H1 (cell line): ENCODE results near the gene SLC38A8. TPM values are rescaled to one million over a fixed set of nuclear protein-coding genes. Genes with fewer than 3 reads are reported as not detected.

ENCODE experiments used
- CTCF ChIA-PET: fragments of 300-600 bp; sonication (Branson Sonifier 250); formaldehyde crosslinking; loops from one replicate; lab custom pipeline; 2021; ENCODE audit not compliant: partially characterized antibody; lab: Charles Lee
- POLR2A ChIA-PET: fragments of 300-600 bp; sonication (Branson Sonifier 250); formaldehyde crosslinking; loops from one replicate; lab custom pipeline; 2021; ENCODE audit warnings: inconsistent platforms; ENCODE audit not compliant: partially characterized antibody; lab: Charles Lee
- DNase-seq, 2 experiments: peaks; one replicate each; pipeline versions ENCODE4 v3.0.0 to v3.0.0-alpha.2; 2010 to 2022; ENCODE audit warnings: low spot score in 2 of 2, low read depth in 1 of 2, mixed read lengths in 1 of 2
- FAIRE-seq: peaks from 2 replicates; lab custom pipeline; 2011; peaks lifted over from hg19 to GRCh38; lab: Jason Lieb, UNC
- H2AFZ ChIP-seq: 2 replicates; pipeline ENCODE4 v1.8.1; 2012; ENCODE audit warnings: low read length, inconsistent platforms
- H2AK5ac ChIP-seq: 2 replicates; pipeline ENCODE4 v1.6.1; 2013; ENCODE audit warnings: low read depth, low read length
- H2BK120ac ChIP-seq: replicated peaks from 2 replicates; pipeline ENCODE3; 2013; ENCODE audit warnings: low read depth, low read length, inconsistent platforms
- H2BK12ac ChIP-seq: 2 replicates; pipeline ENCODE4 v1.6.1; 2013; ENCODE audit warnings: low read depth, low read length
- H2BK15ac ChIP-seq: 2 replicates; pipeline ENCODE4 v1.6.1; 2013; ENCODE audit warnings: low read length
- H2BK20ac ChIP-seq: 2 replicates; pipeline ENCODE4 v1.6.1; 2013; ENCODE audit warnings: low read length
- H2BK5ac ChIP-seq: 2 replicates; pipeline ENCODE4 v1.6.1; 2013; ENCODE audit warnings: low read depth, low read length
- H3K14ac ChIP-seq: 2 replicates; pipeline ENCODE4 v1.6.1; 2013; ENCODE audit warnings: inconsistent platforms; ENCODE audit not compliant: insufficient read length
- H3K18ac ChIP-seq: 2 replicates; pipeline ENCODE4 v1.6.1; 2013; ENCODE audit warnings: low read length; ENCODE audit errors: extremely low read depth
- H3K23ac ChIP-seq: 2 replicates; pipeline ENCODE4 v1.6.1; 2013; ENCODE audit warnings: inconsistent platforms; ENCODE audit not compliant: insufficient read length
- H3K23me2 ChIP-seq: 2 replicates; pipeline ENCODE4 v1.6.1; 2013; ENCODE audit warnings: low read depth, low read length
- H3K27ac ChIP-seq: 2 replicates; pipeline ENCODE4 v1.6.1; 2011; ENCODE audit warnings: low read depth, low read length, inconsistent platforms
- H3K27me3 ChIP-seq, 4 experiments: replicated peaks in 1 of 4; 1 replicate in 1 of 4; 2 replicates in 3 of 4; pipeline versions ENCODE4 v1.6.1 to v1.8.1; 2011 to 2013; ENCODE audit warnings: low read length in 3 of 4, mild to moderate bottlenecking in 3 of 4, inconsistent platforms in 2 of 4, mixed read lengths in 2 of 4, moderate library complexity in 1 of 4; ENCODE audit not compliant: control insufficient read depth in 3 of 4, insufficient read depth in 3 of 4; ENCODE audit errors: extremely low read depth in 1 of 4
- H3K36me3 ChIP-seq, 4 experiments: 2 replicates each; pipeline versions ENCODE4 v1.6.1 to v1.8.1; 2011 to 2013; ENCODE audit warnings: mild to moderate bottlenecking in 4 of 4, low read length in 3 of 4, moderate library complexity in 2 of 4, control low read depth in 1 of 4, inconsistent platforms in 1 of 4; ENCODE audit not compliant: insufficient read depth in 4 of 4, control insufficient read depth in 2 of 4
- H3K4ac ChIP-seq: replicated peaks from 2 replicates; pipeline ENCODE3; 2013; ENCODE audit warnings: low read length, low read depth, mixed read lengths, inconsistent platforms; ENCODE audit not compliant: insufficient read length
- H3K4me1 ChIP-seq, 4 experiments: replicated peaks in 1 of 4; 1 replicate in 1 of 4; 2 replicates in 3 of 4; pipeline versions ENCODE4 v1.6.1 to v1.8.1; 2011 to 2013; ENCODE audit warnings: low read length in 3 of 4, inconsistent platforms in 2 of 4, mixed read lengths in 1 of 4; ENCODE audit not compliant: insufficient read depth in 4 of 4, control insufficient read depth in 3 of 4
- H3K4me2 ChIP-seq, 2 experiments: 2 replicates each; pipeline versions ENCODE4 v1.6.1 to v1.8.1; 2011 to 2013; ENCODE audit warnings: low read depth in 2 of 2, low read length in 2 of 2, control low read depth in 1 of 2, inconsistent platforms in 1 of 2, mild to moderate bottlenecking in 1 of 2; ENCODE audit not compliant: insufficient read depth in 1 of 2
- H3K4me3 ChIP-seq, 4 experiments: fragments of 200-600, 300-600 bp in 1 of 4; sonication (generic), shearing (Covaris generic), sonication (Bioruptor Twin) in 1 of 4; 2 replicates each; pipeline versions ENCODE4 v1.5.1 to v1.8.1; 2011 to 2016; ENCODE audit warnings: low read length in 4 of 4, low read depth in 3 of 4, control low read depth in 2 of 4, inconsistent platforms in 2 of 4, mild to moderate bottlenecking in 2 of 4, mixed read lengths in 1 of 4, moderate library complexity in 1 of 4; ENCODE audit not compliant: insufficient read depth in 2 of 4; ENCODE audit errors: extremely low read depth in 1 of 4
- H3K56ac ChIP-seq: replicated peaks from 2 replicates; pipeline ENCODE3; 2013; ENCODE audit warnings: low read depth, mild to moderate bottlenecking, mixed read lengths, low read length, inconsistent platforms; ENCODE audit not compliant: insufficient read length
- H3K79me1 ChIP-seq: 2 replicates; pipeline ENCODE4 v1.6.1; 2013; ENCODE audit warnings: low read depth, low read length, control low read depth
- H3K79me2 ChIP-seq, 2 experiments: 2 replicates each; pipeline versions ENCODE4 v1.6.1 to v1.8.1; 2012 to 2013; ENCODE audit warnings: low read length in 2 of 2, mild to moderate bottlenecking in 2 of 2, inconsistent platforms in 1 of 2; ENCODE audit not compliant: insufficient read depth in 2 of 2, control insufficient read depth in 1 of 2
- H3K9ac ChIP-seq, 4 experiments: replicated peaks in 1 of 4; 1 replicate in 1 of 4; 2 replicates in 3 of 4; pipeline versions ENCODE4 v1.6.1 to v1.8.1; 2011 to 2013; ENCODE audit warnings: low read depth in 3 of 4, low read length in 3 of 4, control low read depth in 2 of 4, mild to moderate bottlenecking in 2 of 4, moderate library complexity in 2 of 4, inconsistent platforms in 1 of 4; ENCODE audit errors: extremely low read depth in 1 of 4
- H3K9me3 ChIP-seq, 2 experiments: 2 replicates each; pipeline versions ENCODE4 v1.6.1 to v1.8.1; 2012 to 2013; ENCODE audit warnings: mild to moderate bottlenecking in 2 of 2, moderate library complexity in 2 of 2, control low read depth in 1 of 2, inconsistent platforms in 1 of 2, low read depth in 1 of 2, low read length in 1 of 2, mixed read lengths in 1 of 2; ENCODE audit not compliant: insufficient read depth in 2 of 2
- H4K20me1 ChIP-seq, 2 experiments: replicated peaks in 1 of 2; 2 replicates each; pipeline versions ENCODE3 to v1.8.1; 2011 to 2013; ENCODE audit warnings: inconsistent platforms in 2 of 2, low read length in 2 of 2, mild to moderate bottlenecking in 1 of 2; ENCODE audit not compliant: insufficient read depth in 2 of 2, control insufficient read depth in 1 of 2
- H4K5ac ChIP-seq: 2 replicates; pipeline ENCODE4 v1.6.1; 2013; ENCODE audit warnings: low read length, low read depth, mixed read lengths, inconsistent platforms; ENCODE audit not compliant: insufficient read length
- H4K8ac ChIP-seq: 2 replicates; pipeline ENCODE4 v1.8.0; 2013; ENCODE audit warnings: mild to moderate bottlenecking, moderate library complexity, low read length, inconsistent platforms; ENCODE audit not compliant: insufficient read depth; ENCODE audit errors: extremely low read depth
- H4K91ac ChIP-seq: replicated peaks from 2 replicates; pipeline ENCODE3; 2013; ENCODE audit warnings: low read length, mixed read lengths, inconsistent platforms; ENCODE audit not compliant: insufficient read length
- BACH1 ChIP-seq: IDR thresholded peaks from 2 replicates; pipeline ENCODE4 v1.6.1; 2012; ENCODE audit warnings: low read length, improper control_type of control experiment
- CHD2 ChIP-seq: IDR thresholded peaks from 2 replicates; pipeline ENCODE4 v1.6.1; 2012; ENCODE audit warnings: low read length, improper control_type of control experiment
- EP300 ChIP-seq, 2 experiments: IDR thresholded peaks; 1 replicate in 1 of 2; 2 replicates in 1 of 2; pipeline ENCODE4 v1.6.1; 2011 to 2012; ENCODE audit warnings: low read depth in 2 of 2, low read length in 2 of 2, mild to moderate bottlenecking in 2 of 2, borderline replicate concordance in 1 of 2, inconsistent platforms in 1 of 2, moderate library complexity in 1 of 2
- HDAC2 ChIP-seq, 2 experiments: fragments of 300-600 bp in 1 of 2; sonication (generic) in 1 of 2; IDR thresholded peaks; 2 replicates each; pipeline ENCODE4 v1.6.1; 2011 to 2012; ENCODE audit warnings: low read depth in 2 of 2, low read length in 2 of 2, mild to moderate bottlenecking in 2 of 2, moderate library complexity in 2 of 2, borderline replicate concordance in 1 of 2, inconsistent platforms in 1 of 2
- KDM4A ChIP-seq: IDR thresholded peaks from one replicate; pipeline ENCODE4 v1.7.1; 2012; ENCODE audit warnings: low read depth, mild to moderate bottlenecking, moderate library complexity, low read length, inconsistent platforms; ENCODE audit not compliant: severe bottlenecking
- MAFK ChIP-seq: IDR thresholded peaks from 2 replicates; pipeline ENCODE4 v1.6.1; 2012; ENCODE audit warnings: low read depth, mild to moderate bottlenecking, improper control_type of control experiment, low read length
- NANOG ChIP-seq: IDR thresholded peaks from 2 replicates; pipeline ENCODE4 v1.6.1; 2011; ENCODE audit warnings: low read length, low read depth, mild to moderate bottlenecking, inconsistent platforms; ENCODE audit not compliant: insufficient read depth, poor library complexity, severe bottlenecking
- RXRA ChIP-seq: IDR thresholded peaks from 2 replicates; pipeline ENCODE4 v1.6.1; 2011; ENCODE audit warnings: low read depth, mild to moderate bottlenecking, low read length, moderate library complexity; ENCODE audit not compliant: insufficient read depth
- SIRT6 ChIP-seq: IDR thresholded peaks from one replicate; pipeline ENCODE4 v1.7.1; 2012; ENCODE audit warnings: low read length, inconsistent platforms
- SUZ12 ChIP-seq: fragments of 200-600 bp; sonication (generic); IDR thresholded peaks from 2 replicates; pipeline ENCODE4 v1.6.1; 2012; ENCODE audit warnings: mild to moderate bottlenecking, inconsistent platforms, low read length, moderate library complexity, mixed read lengths
- TCF12 ChIP-seq: IDR thresholded peaks from 2 replicates; pipeline ENCODE4 v1.6.1; 2011; ENCODE audit warnings: low read depth, mild to moderate bottlenecking, low read length
- WGBS, 2 experiments: shearing (Covaris generic) in 1 of 2; methylation state at CpG; one replicate each; pipeline versions ENCODE4 v1.1.6 to v1.1.7; 2013 to 2015; ENCODE audit warnings: low lambda C conversion rate in 2 of 2, mixed read lengths in 2 of 2, inconsistent platforms in 1 of 2, low coverage in 1 of 2, missing lambda C conversion rate in 1 of 2; ENCODE audit not compliant: insufficient replicate concordance in 2 of 2, insufficient coverage in 1 of 2, insufficient read length in 1 of 2; ENCODE audit errors: extremely low coverage in 1 of 2, missing lambda C conversion rate in 1 of 2; 5-methylcytosine and 5-hydroxymethylcytosine counted together
- polyA plus RNA-seq, 7 experiments: library from polyadenylated mRNA; depleted of rRNA in 3 of 7; stranded (reverse) in 5 of 7; unstranded in 2 of 7; fragments of >200 nt in 5 of 7; fragments of 200-250 nt in 2 of 7; gene quantifications; 1 replicate in 5 of 7; 2 replicates in 1 of 7; 4 replicates in 1 of 7; pipeline versions ENCODE4 v1.2.1 to v1.2.3, GENCODE V29; 2011 to 2013; ENCODE audit warnings: missing spikeins in 2 of 7, mixed read lengths in 2 of 7
- total RNA-seq: library from RNA; stranded (reverse); fragmentation: NEBNext Ultra II Directional; extraction: Animal tissue kit (Norgen Biotek cat#: 25700); gene quantifications from 2 replicates; pipeline ENCODE4 v1.2.1, GENCODE V29; 2021
- TF ChIP-seq, protein P1 (sequence below): IDR thresholded peaks from 2 replicates; pipeline ENCODE4 v1.6.1; 2012; ENCODE audit warnings: low read length, inconsistent platforms

Gene SLC38A8
- total and polyA plus RNA-seq, 2 of the 8 experiments (the other 6 are each of a cell fraction or from before 2014, with no cell fraction given): 0.08 TPM; not detected in 1

- Histone ChIP-seq H3K9me3 (peaks cover 5 to 6% of the 10 kb centered on the region in 2 experiments; a peak in 1 of 4 replicates), H3K4ac (no peak overlapping the region), H3K4me1 (peaks cover 0 to 7% (median 5%) of the 10 kb centered on the region in 4 experiments; a peak in 6 of 7 replicates), H4K91ac (no peak overlapping the region), H2AFZ (no peak overlapping the region), H2BK15ac (no peak overlapping the region), H3K79me1 (no peaks in the 10 kb centered on the region), H3K27ac (no peak overlapping the region), H3K4me2 (no peak overlapping the region), H2BK120ac (no peak overlapping the region), H4K20me1 (no peaks in the 10 kb centered on the region), H3K4me3 (no peak overlapping the region), H2BK20ac (no peak overlapping the region), H2AK5ac (no peak overlapping the region), H2BK12ac (no peak overlapping the region), H3K79me2 (no peaks in the 10 kb centered on the region), H2BK5ac (no peak overlapping the region), H3K9ac (no peak overlapping the region), H3K27me3 (peaks cover 0 to 2% (median 0%) of the 10 kb centered on the region in 4 experiments; a peak in 1 of 7 replicates), H3K56ac (no peak overlapping the region), H3K14ac (no peak overlapping the region), H3K23ac (no peak overlapping the region), H4K5ac (no peak overlapping the region), H4K8ac (no peak overlapping the region), H3K18ac (no peak overlapping the region), H3K23me2 (no peaks in the 10 kb centered on the region), H3K36me3 (no peaks in the 10 kb centered on the region)
- POLR2A ChIA-PET: interaction anchor here (0.5 to 1.7 kb wide), 2 partner anchors 18 to 229 kb away, joined by 3 to 5 read pairs; no protein-coding TSS in a partner anchor
- CTCF ChIA-PET: interaction anchor here (0.6 to 12.8 kb wide), 12 partner anchors 8 to 430 kb away, joined by 3 to 267 read pairs (median 4); partner anchors contain the start of gene OSGIN1
- no peak for DNase-seq
- 93% methylated on average over 12 of the region's 12 CpGs; no CpG with 5 or more reads in 1 of the 2 experiments for WGBS, 2 experiments
- no peak for FAIRE-seq
- TF ChIP-seq NANOG (no peak), BACH1 (no peak), MAFK (no peak), TCF12 (no peak), KDM4A (no peak), EP300 (IDR thresholded peaks at IDR 0.05; ENCODE audit: borderline replicate concordance in 1 of 2, low read depth in 2 of 2, low read length in 2 of 2) (no peak), SUZ12 (no peak), SIRT6 (no peak), CHD2 (no peak), HDAC2 (IDR thresholded peaks at IDR 0.05; ENCODE audit: borderline replicate concordance in 1 of 2, low read depth in 2 of 2, low read length in 2 of 2) (no peak), RXRA (no peak)
- TF ChIP-seq, protein P1, sequence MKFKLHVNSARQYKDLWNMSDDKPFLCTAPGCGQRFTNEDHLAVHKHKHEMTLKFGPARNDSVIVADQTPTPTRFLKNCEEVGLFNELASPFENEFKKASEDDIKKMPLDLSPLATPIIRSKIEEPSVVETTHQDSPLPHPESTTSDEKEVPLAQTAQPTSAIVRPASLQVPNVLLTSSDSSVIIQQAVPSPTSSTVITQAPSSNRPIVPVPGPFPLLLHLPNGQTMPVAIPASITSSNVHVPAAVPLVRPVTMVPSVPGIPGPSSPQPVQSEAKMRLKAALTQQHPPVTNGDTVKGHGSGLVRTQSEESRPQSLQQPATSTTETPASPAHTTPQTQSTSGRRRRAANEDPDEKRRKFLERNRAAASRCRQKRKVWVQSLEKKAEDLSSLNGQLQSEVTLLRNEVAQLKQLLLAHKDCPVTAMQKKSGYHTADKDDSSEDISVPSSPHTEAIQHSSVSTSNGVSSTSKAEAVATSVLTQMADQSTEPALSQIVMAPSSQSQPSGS: no peak
Observed at GRCh38 chr16:84038469-84038868, 4.1 kb downstream of the SLC38A8 start.
